ENCODE data around the gene KIF2A. TPM values are rescaled to one million over a fixed set of nuclear protein-coding genes. Genes with fewer than 3 reads are reported as not detected.

The KIF2A gene
- total and polyA plus RNA-seq, 9 of the 15 experiments (the other 6 are each of a cell fraction or from before 2014, with no cell fraction given) = 42.6 to 126 (median 77.6) TPM

DNA sequence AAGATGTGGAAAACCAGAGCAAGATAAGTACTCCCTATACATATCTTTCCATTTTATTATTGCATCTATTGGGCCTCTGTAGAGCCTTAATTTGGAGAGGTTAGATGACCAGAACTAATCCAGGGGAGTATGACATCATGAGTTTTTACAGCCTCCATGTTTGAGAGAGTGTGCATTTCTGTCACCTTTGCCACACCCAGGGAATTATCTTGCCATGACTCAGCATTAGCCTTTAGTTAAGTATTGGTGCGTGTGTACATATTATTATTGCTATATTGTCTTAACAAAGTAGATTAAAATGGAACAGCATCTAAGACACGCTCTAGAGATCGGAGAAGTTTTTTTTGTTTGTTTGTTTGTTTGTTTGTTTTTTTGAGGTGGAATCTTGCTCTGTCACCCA is 70.1 kb downstream of the KIF2A start (continued):
- TF ChIP-seq JUN (IDR thresholded peaks at IDR 0.05; ENCODE audit: borderline replicate concordance, low read depth, low read length) (peak; percentile 43; the same call in 1 of the 2 replicates), JUN (CRISPR knock-in tag; IDR thresholded peaks at IDR 0.05; ENCODE audit: borderline replicate concordance) (no peak)

GRCh38 chr5:62385131-62385530 is 79.1 kb downstream of the KIF2A start:
- Histone ChIP-seq H3K4me2 (ENCODE audit: insufficient read depth, low read length) (no peak overlapping the region), H3K79me2 (ENCODE audit: control insufficient read depth, insufficient read depth, low read length) (no peaks in the 10 kb centered on the region), H3K36me3 (ENCODE audit: control insufficient read depth, insufficient read depth, low read length) (peaks cover 87% of the 10 kb centered on the region), H3K9ac (ENCODE audit: insufficient read depth in 1 of 2, low read depth in 2 of 2, low read length in 2 of 2) (no peak overlapping the region), H4K20me1 (replicated peaks; ENCODE audit: control insufficient read depth, insufficient read depth, low read length) (no peaks in the 10 kb centered on the region), H3K4me3 (no peak overlapping the region), H2AFZ (ENCODE audit: low read depth, low read length) (no peak overlapping the region), H3K4me1 (replicated peaks in 1 of 2; ENCODE audit: control insufficient read depth in 2 of 2, insufficient read depth in 2 of 2, low read length in 2 of 2) (no peaks in the 10 kb centered on the region), H3K27ac (ENCODE audit: extremely low read depth, low read depth, low read length) (no peak overlapping the region), H3K9me1 (ENCODE audit: control insufficient read depth, insufficient read depth, low read length) (no peaks in the 10 kb centered on the region), H3K9me3 (replicated peaks; ENCODE audit: control insufficient read depth, insufficient read depth, low read depth, low read length) (no peaks in the 10 kb centered on the region), H3K27me3 (ENCODE audit: control insufficient read depth in 2 of 2, insufficient read depth in 2 of 2, low read length in 2 of 2) (no peaks in the 10 kb centered on the region)
- BruUV-seq (replicated peaks) = no TSS peak
- ATAC-seq = no peak
- no peak for DNase-seq (ENCODE audit: extremely low read depth in 1 of 4, low spot score in 3 of 4)
- intact Hi-C loops (cut with micrococcal nuclease) = no loop called here
- CTCF ChIA-PET (ENCODE audit: low intra/inter-chr PET ratio) = interaction anchor here (0.5 kb wide), 1 partner anchor 1210 kb away, joined by 4 read pairs; no protein-coding TSS in a partner anchor
- FAIRE-seq = no peak
- in situ Hi-C loops (cut with MboI) = no loop called here
- no peak for TF ChIP-seq ZNF121 (CRISPR knock-in tag; conservative IDR thresholded peaks at IDR 0.05)
- TF ChIP-seq FOSL1 (tag; conservative IDR thresholded peaks at IDR 0.05) = no peak
- TF ChIP-seq CEBPG (CRISPR knock-in tag; IDR thresholded peaks at IDR 0.05) = no peak
- peak; percentile 41 to 58; a peak in 2 of 4 replicates for TF ChIP-seq CEBPG (tag; conservative IDR thresholded peaks at IDR 0.05 in 1 of 2, IDR thresholded peaks at IDR 0.05 in 1 of 2)
- no peak for TF ChIP-seq ESRRB (CRISPR knock-in tag; IDR thresholded peaks at IDR 0.05; ENCODE audit: borderline replicate concordance)
- no peak for TF ChIP-seq TOE1 (IDR thresholded peaks at IDR 0.05; ENCODE audit: borderline replicate concordance)
- TF ChIP-seq TOE1 (CRISPR knock-in tag; IDR thresholded peaks at IDR 0.05; ENCODE audit: borderline replicate concordance, low read depth) = no peak
- TF ChIP-seq CEBPB (tag; IDR thresholded peaks at IDR 0.05) = peak; percentile 82
- POLR2A ChIA-PET = interaction anchor here (1.4 kb wide), 1 partner anchor 18 kb away, joined by 5 read pairs; the partner anchor contains the start of gene DIMT1
- 96% methylated on average over 4 of the region's 4 CpGs for WGBS (ENCODE audit: insufficient coverage, low coverage, missing lambda C conversion rate)
